WTC11 (cell line): ENCODE measurements around the gene SLC38A3.

Source experiments
- ATF2 ChIP-seq: sonication (generic); formaldehyde crosslinking; IDR thresholded peaks from 2 replicates; pipeline ENCODE4 v1.8.1; 2022; ENCODE audit warnings: low read depth, missing genetic modification reagents, borderline replicate concordance
- ATF3 ChIP-seq: sonication (generic); formaldehyde crosslinking; conservative IDR thresholded peaks from 2 replicates; pipeline ENCODE4 v1.8.1; 2022; ENCODE audit warnings: mild to moderate bottlenecking, missing genetic modification reagents
- HMGXB4 ChIP-seq: sonication (generic); formaldehyde crosslinking; IDR thresholded peaks from 2 replicates; pipeline ENCODE4 v1.8.1; 2023; ENCODE audit warnings: mild to moderate bottlenecking, moderate library complexity, missing genetic modification reagents
- IRF2 ChIP-seq: sonication (generic); formaldehyde crosslinking; IDR thresholded peaks from 2 replicates; pipeline ENCODE4 v1.8.0; 2022; ENCODE audit warnings: low read depth, missing genetic modification reagents, borderline replicate concordance
- NFYB ChIP-seq: sonication (generic); formaldehyde crosslinking; conservative IDR thresholded peaks from 2 replicates; pipeline ENCODE4 v1.8.0; 2022; ENCODE audit warnings: low read depth, missing genetic modification reagents
- SP1 ChIP-seq: sonication (generic); formaldehyde crosslinking; conservative IDR thresholded peaks from 2 replicates; pipeline ENCODE4 v1.8.1; 2022; ENCODE audit warnings: missing genetic modification reagents
- TEAD4 ChIP-seq: sonication (generic); formaldehyde crosslinking; IDR thresholded peaks from 2 replicates; pipeline ENCODE4 v1.8.0; 2022; ENCODE audit warnings: mild to moderate bottlenecking, missing genetic modification reagents
- ZBTB43 ChIP-seq: sonication (generic); formaldehyde crosslinking; IDR thresholded peaks from 2 replicates; pipeline ENCODE4 v1.8.1; 2023; ENCODE audit warnings: mild to moderate bottlenecking, missing genetic modification reagents
- ZNF121 ChIP-seq: sonication (generic); formaldehyde crosslinking; IDR thresholded peaks from 2 replicates; pipeline ENCODE4 v1.8.0; 2023; ENCODE audit warnings: missing genetic modification reagents
- TF ChIP-seq, protein P1 (sequence below): fragments of 200-600 bp; IDR thresholded peaks from 2 replicates; pipeline ENCODE4 v1.8.0; 2022; ENCODE audit warnings: antibody characterized with exemption
- TF ChIP-seq, protein P2 (sequence below): sonication (generic); formaldehyde crosslinking; IDR thresholded peaks from 2 replicates; pipeline ENCODE4 v1.8.1; 2023; ENCODE audit warnings: mild to moderate bottlenecking, missing genetic modification reagents, moderate library complexity

DNA sequence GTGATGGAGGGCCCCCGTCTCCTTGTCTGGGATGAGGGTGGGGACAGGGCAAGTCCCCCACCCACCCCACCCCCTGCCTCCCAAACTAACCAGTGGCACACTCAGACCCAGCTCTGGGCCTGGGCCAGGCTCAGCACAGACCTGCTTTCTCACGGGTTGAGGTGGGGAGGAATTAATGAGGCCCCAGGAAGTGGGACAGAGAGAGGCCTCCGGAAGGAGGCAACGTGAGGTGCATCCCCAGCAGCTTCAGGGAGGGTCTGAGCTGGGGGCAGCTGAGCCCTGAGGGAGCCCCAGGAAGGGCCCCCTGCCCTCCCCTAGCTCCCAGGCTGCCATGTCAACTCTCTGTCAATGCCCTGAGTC is 16.0 kb downstream of the SLC38A3 start:
- TF ChIP-seq ATF2 (CRISPR knock-in tag) (no peak), TEAD4 (CRISPR knock-in tag) (no peak), ATF3 (CRISPR knock-in tag) (no peak), HMGXB4 (CRISPR knock-in tag) (no peak), ZNF121 (CRISPR knock-in tag) (no peak), IRF2 (no peak), ZBTB43 (CRISPR knock-in tag) (no peak), SP1 (CRISPR knock-in tag) (no peak), NFYB (CRISPR knock-in tag) (no peak)
- TF ChIP-seq, protein P1, sequence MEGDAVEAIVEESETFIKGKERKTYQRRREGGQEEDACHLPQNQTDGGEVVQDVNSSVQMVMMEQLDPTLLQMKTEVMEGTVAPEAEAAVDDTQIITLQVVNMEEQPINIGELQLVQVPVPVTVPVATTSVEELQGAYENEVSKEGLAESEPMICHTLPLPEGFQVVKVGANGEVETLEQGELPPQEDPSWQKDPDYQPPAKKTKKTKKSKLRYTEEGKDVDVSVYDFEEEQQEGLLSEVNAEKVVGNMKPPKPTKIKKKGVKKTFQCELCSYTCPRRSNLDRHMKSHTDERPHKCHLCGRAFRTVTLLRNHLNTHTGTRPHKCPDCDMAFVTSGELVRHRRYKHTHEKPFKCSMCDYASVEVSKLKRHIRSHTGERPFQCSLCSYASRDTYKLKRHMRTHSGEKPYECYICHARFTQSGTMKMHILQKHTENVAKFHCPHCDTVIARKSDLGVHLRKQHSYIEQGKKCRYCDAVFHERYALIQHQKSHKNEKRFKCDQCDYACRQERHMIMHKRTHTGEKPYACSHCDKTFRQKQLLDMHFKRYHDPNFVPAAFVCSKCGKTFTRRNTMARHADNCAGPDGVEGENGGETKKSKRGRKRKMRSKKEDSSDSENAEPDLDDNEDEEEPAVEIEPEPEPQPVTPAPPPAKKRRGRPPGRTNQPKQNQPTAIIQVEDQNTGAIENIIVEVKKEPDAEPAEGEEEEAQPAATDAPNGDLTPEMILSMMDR: no peak
- TF ChIP-seq, protein P2, sequence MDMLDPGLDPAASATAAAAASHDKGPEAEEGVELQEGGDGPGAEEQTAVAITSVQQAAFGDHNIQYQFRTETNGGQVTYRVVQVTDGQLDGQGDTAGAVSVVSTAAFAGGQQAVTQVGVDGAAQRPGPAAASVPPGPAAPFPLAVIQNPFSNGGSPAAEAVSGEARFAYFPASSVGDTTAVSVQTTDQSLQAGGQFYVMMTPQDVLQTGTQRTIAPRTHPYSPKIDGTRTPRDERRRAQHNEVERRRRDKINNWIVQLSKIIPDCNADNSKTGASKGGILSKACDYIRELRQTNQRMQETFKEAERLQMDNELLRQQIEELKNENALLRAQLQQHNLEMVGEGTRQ: no peak
